GM23248 (cell line): ENCODE measurements around the gene ZNF660.

Experiments
- EZH2 ChIP-seq: fragments of 200-600 bp; sonication (generic); IDR thresholded peaks from 2 replicates; pipeline ENCODE4 v1.6.1; 2018; ENCODE audit warnings: antibody characterized with exemption, mild to moderate bottlenecking; ENCODE audit not compliant: insufficient read depth, poor library complexity, severe bottlenecking
- EZH2phosphoT487 ChIP-seq: fragments of 200-600 bp; sonication (generic); IDR thresholded peaks from 2 replicates; pipeline ENCODE4 v1.6.1; 2018; ENCODE audit warnings: antibody characterized with exemption, moderate library complexity, mild to moderate bottlenecking, low read depth; ENCODE audit not compliant: insufficient read depth

GRCh38 chr3:44554626-44555592, 29.9 kb upstream of the ZNF660 start, which contains the start of gene ZKSCAN7:
- TF ChIP-seq EZH2: no peak
- TF ChIP-seq EZH2phosphoT487: no peak
